Ammon's horn (tissue), 1 donor: ENCODE data around the gene MAEL.
A peak's percentile ranks its signal among the peaks of the same experiment; 100 is the strongest.

ENCODE experiments used
- DNase-seq: peaks from one replicate; pipeline ENCODE4 v3.0.0-alpha.2; 2016; ENCODE audit warnings: low spot score

The MAEL gene

DNA sequence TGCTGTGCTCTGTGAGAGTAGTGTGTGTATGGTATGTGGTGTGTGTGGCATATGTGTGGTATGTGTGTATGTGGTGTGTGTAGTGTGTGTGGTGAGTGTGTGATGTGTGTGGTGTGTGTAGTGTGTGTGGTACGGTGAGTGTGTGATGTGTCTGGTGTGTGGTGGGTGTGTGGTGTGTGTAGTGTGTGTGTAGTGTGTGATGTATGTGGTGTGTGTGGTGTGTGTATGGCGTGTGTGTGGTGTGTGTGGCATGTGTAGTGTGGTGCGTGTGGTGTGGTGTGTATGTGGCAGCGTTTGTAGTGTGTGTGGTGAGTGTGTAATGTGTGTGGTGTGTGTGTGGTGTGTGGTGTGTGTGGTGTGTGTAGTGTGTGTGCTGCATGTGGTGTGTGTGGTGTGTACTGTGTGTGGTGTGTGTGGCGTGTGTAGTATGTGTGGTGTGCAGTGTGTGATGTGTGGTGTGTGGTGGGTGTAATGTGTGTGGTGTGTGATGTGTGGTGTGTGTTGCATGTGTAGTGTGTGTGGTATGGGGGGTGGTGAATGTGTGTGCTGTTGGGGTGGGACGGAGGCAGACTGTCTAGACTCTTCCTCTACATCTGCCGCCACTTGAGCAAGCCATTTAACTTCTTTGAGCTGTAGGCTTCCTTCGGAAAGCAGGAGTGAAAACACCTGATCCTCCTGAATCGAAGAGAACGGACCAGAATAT, 67.6 kb downstream of the MAEL start:
- no peak for DNase-seq

DNA sequence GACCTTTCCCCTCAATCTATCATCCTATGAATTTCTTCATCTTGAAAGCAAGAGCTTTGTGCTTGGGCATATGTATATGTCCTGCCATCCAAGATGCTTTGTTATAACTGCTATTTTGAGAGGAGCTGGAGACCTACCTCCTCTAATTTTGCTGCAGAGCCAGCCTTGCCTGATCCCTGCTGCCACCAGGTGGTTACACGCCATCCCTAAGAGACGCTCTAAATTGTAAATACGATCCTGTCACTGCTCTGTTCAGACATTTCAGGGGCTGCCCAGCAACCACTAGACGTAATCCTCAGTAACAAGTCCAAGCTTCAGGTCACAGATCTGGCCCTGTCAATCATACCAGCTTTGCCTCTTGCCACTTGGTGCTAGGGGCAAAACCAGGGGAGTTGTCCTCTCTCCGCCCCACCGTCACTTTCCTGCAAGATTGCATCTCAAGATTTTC, 68.2 kb downstream of the MAEL start:
- DNase-seq = peak; percentile 84

DNA sequence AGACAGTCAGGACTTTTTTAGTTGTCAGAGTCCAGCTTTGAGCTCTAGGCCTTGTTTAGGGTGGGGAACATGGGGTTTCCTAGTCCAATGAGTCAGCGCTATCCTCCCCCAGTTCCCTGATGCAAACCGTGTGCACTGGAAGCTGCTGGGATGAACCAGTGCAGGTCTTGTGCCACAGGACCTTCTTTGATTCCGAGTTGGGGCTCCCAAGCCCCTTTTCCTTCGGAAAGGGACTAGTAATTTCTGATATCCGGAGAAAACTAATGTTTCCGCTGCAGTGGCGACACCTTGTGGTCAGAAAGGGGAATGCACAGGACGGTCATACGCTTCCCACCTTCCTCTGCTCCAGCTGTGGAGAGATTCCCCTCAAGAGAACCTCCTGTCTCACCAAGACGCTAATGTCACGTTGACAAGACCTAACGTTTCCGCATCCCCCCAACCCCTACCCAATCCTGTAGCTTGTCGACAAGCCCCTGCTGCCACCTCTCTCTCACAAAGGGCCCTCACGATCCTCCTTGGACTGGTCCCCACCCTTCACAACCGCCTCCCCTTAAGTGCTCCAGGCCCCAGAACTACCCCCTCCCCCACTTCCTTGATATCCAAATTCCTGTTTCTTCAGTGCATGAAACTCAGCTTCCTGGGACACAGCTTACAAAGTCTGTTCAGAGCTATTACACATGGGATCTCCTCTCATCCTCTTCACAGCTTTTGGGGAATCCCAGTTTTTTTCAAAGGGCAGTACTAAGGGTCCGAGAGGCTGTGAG, 70.1 kb downstream of the MAEL start:
- DNase-seq = peak; percentile 77

DNA sequence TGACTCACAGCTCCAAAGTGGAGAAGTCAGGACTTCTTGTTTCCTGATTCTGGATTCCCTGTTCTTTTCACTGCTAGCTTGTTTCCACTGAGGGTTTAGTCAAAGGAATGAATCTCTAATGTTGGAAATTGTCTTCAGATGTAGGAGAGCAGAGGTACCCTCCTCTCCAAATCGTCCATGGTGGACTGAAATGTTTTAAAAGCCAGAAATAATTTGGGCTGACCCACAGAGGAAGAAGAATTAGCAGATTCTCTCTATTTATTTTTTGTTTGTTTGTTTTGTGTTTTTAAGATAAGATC, 70.7 kb downstream of the MAEL start:
- DNase-seq = no peak

DNA sequence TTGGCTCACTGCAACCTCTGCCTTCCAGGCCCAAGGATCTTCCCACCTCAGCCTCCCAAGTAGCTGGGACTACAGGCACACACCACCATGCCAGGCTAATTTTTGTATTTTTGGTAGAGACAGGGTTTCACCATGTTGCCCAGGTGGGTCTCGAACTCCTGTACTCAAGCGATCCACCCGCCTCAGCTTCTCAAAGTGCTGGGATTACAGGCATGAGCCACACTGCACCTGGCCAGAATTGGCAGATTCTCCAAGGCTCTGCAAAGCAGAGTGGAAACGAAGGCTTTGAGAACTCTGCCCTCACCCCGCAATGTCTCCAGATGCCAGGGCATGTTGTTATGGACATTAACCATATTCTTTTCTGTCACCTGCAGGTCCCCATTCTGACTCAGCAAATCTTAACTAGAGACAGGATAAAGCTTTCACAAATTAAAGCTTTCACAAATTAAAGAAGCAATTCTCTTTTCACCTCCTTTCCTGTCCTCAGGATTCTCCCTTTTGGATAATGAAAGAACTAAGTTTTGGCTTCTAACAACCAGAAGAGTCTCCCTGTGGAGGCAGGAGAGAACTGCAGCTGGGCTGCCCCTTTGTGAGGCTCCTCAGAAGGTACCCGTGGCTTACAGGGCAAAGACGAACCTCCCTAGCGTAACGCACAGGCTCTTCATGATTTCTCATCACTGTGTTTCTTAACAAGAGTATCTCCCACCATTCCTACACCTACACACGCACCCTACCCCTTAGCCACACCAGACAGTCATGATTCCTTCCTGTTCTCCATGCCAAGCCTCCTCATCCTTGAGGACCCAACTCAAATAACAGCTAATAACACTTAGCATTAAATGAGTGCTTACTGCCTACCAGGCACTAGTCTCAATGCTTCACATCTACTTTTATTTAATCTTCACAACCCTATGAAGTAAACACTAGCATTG, 71.3 kb downstream of the MAEL start:
- no peak for DNase-seq

DNA sequence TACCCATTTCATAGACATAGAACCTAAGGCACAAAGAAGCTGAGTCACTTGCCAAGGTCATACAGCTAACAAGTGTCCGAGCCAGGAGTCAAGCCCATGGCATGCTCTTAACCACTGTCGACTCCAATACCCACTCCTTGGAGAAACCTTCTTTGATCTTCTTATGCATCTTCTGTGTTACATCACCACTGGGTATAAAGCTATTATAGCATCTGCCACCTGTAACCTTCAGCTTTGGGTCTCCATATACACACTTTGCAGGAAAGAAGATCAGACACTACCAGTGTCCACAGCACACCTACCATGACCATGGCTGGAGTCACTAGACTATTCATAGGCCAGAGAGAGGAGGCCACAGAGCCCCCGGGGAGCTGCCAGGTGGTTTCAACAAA, 72.0 kb downstream of the MAEL start:
- no peak for DNase-seq

DNA sequence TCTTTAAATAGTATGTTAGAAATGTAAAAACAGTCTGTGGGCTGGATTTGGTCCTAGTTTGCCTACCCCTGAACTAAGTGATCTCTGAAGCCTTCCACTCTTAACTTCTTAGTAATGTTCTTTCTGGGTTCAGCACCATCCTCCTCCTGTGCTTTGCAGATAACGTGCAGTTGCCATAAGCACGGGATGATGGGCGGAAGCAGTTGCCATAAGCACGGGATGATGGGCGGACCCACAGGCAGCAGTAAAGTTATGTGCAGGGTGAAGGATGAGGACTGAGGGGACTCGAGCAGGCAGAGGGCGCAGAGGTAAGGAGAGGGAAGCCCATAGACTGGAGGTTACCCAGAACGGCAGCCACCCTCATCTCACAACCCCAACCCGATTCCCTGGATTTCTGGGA, 75.5 kb downstream of the MAEL start:
- no peak for DNase-seq

DNA sequence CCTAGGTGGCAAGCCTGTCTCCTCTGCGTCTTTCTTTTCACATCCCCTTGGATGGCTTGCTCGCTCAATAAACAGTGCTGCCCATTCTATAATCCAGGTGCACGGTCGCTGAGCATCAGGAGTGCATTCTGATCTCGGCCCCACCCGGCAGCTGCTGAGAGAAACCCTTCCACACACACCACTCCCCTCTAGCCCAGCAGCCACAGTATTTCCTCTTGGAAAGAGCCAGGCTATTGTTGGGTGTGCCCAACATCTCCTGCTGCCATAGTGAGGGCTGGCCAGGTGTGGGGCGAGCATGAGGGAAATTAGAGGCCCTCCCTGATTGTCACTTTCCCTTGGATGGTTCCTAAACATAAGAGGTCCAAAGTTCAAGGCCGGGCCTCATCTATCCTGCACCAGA, 76.4 kb downstream of the MAEL start:
- no peak for DNase-seq

DNA sequence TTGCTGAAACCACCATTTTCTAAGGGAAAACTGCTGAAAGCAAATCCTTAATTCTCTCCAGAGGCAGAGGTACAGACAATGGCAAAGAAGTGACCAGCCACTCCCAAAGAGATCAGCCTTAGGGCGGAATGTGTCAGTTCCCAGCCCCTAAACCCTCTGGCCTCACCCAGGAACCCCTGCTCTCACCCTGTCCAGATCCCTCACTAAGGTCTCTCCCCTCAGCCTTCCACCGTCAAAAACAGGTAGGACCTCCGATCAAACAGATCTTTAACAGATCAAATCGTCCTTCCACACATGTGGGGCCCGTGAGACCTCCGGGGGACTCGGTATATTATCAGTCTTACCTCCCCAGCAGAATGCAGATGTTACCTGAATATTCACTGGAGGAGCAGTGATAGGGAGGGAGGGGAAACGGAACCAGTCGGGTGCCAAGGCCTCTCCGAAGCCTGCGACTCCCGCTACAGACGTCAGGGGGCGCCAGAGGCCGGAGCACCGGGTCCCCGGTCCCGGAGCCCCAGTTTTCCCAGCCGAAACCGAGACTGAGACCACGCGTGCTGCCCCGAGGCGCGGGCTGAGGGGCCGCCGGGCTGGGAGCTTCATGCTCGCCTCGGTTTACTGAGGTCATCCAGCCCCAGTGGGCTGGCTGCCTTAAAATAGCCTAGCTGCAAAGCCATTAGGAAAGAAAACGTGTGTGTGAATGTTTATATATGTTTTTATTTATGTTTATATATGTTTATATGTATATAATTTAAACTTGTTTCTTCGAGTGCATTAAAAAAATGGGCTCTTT, 77.4 kb downstream of the MAEL start:
- peak; percentile 67 for DNase-seq

DNA sequence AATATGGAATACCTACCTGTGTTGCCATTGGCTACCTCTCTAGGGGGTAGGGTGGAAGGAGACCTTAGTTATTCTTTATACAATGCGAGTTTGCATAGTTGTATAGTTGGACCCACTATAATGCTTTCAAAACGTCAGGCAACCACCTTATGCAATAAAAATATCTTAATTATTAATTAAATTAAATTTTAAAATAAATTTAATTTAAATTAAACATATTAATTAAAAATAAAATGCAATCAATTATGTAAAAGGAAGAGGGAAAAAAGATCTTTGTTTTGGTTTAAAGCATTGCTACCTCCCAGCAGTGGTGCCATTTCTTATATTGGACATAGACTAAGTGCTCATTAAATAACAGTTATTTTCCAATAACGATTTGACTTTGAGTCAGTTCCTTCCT, 78.8 kb downstream of the MAEL start:
- no peak for DNase-seq

DNA sequence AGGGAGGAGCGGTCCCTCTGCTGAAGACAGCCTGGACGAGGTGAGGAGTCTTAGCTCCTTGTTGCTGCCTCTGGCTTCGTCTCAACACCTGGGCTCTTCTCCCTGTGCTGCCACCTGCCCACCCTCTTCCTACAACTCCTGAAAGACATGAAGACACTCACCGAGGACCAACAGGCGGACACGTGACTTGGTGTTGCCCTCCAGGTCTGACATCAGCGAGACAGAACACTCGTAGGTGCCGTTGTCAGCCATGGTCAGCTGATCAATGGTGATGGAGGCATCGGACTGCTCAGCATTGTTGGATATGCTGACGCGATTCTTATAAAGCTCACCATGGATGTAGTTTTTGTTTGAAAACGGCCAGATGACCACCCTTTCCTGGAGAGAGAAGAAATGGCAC, 79.7 kb downstream of the MAEL start:
- no peak for DNase-seq

DNA sequence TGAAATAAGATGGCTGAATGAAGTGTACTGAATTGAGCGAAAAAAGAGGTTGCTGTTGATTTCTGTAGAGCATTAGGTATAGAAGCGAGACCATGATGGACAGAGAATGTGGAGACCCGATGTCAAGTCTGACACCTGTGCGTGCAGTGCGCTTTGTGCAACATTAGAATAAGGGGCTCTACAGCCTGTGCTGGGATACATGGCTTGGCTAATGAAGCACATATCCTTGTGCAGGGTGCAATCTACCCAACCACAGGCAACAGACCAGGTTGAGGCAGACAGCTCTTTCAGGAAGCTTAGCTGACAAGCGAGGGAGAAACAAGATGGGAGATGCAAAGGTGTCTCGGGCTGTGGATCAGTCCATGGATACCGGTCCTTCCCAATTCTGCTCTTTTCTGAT, 82.2 kb downstream of the MAEL start:
- DNase-seq = no peak
